GM21390 (cell line): ENCODE measurements around the gene RASGRF1.

Source experiments
- ATAC-seq: cut with Tn5 transposase; IDR thresholded peaks from one replicate; pipeline ENCODE4 v1.9.1; 2021; ENCODE audit not compliant: unreplicated experiment

RASGRF1 gene

GRCh38 chr15:78989701-78990240 is 100.8 kb downstream of the RASGRF1 start:
- no peak for ATAC-seq

GRCh38 chr15:78988361-78988911 is 102.1 kb downstream of the RASGRF1 start:
- ATAC-seq = peak; percentile 63

DNA sequence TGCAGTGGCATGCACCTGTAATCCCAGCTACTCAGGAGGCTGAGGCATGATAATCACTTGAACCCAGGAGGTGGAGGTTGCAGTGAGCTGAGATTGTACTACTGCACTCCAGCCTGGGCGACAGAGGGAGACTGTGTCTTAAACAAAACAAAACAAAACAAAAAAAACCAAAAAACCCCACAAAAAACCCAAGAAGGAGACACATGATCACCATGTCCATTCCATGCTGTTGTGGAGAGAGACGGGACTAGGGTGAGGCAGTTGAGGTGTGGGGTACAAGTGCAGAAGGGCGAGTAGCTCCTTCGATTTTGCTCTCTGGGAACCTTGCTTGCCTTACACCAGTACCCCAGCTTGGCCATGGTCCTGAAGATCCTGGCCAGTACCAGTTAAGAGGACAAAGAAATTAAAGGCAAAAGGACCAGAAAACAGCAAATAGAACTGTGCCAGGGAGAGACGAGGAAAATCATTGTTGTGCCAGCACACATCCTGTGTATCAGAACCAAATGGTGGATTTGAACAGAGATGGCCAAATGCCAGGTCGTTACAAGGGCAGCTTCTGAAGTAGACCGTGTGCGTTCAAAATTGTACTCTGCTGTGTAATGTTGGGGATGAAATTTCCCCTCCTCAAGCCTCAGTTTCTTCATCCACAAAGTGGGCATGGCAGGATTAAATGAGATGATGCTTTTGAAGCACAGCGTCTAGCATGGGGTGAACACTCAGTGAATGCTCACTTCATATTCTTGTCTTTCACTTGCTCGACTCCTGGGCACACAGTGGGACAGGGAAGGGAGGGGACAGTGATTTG is 102.8 kb downstream of the RASGRF1 start:
- ATAC-seq = no peak

DNA sequence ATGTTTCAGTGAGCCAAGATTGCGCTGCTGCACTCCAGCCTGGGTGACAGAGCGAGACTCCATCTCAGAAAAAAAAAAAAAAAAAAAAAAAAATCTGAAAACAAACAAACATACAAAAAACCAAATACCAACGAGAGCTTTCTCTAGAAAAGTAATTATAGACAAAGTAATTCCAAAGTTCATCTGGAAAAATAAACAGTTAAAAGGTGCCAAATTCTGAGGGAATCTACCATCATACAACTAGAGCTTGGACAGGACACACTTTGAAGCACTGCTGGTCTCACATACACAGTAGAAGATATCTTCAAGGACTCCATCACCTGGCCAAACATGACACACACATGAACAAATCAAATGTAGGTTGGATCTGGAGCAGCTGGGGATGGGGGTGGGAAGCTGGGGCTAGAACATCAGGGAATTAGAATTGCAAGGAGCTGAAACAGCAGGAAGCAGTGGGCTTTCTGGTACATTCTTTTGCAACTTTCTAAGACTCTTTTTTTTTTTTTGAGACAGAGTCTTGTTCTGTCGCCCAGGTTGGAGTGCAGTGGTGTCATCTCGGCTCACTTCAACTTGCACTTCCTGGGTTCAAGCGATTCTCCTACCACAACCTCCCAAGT is 104.6 kb downstream of the RASGRF1 start:
- no peak for ATAC-seq

- no peak for ATAC-seq
Observed at GRCh38 chr15:78984041-78984440, 106.5 kb downstream of the RASGRF1 start.

DNA sequence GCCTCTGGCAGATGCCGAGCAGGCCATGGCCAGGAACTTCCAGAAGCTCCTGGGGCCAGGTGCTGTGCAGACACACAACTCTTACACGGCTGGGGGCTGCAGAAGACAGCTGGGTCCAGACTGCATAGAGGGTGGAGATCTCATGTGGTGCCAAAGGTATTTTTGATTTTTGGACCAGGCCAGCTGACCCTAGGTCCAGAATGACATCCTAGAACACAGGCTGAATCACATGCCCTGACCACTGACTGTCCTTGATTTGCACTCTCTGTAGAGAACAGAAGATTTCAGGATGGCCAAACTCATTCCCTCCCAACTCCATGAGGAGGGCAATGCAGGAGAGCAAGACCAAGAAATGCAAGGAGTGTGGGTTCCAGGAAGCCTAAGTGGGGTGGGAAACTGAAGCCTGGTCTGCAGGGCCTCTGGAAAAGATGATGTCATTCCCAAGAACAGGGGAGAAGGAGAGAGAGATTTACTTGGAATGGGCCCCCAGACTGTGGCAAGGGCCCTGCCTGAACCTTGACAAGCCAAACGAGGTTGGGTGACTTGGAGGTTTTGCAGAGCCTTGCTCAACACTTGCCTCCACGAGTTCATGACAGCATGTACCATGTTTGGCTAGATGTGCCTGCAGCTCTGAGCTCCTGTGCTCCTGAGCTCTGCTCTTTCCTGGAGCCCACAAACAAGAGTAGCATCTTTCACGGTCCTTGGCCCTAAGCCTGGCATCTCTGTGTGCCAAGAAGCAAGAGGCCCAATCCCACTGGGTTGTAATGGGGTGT is 107.2 kb downstream of the RASGRF1 start:
- ATAC-seq = no peak

- ATAC-seq = no peak
Observed at GRCh38 chr15:78982736-78983135, 107.8 kb downstream of the RASGRF1 start.

- ATAC-seq = no peak
Observed at GRCh38 chr15:78981532-78982313, 108.9 kb downstream of the RASGRF1 start.

GRCh38 chr15:78979456-78980320 is 110.9 kb downstream of the RASGRF1 start:
- no peak for ATAC-seq

DNA sequence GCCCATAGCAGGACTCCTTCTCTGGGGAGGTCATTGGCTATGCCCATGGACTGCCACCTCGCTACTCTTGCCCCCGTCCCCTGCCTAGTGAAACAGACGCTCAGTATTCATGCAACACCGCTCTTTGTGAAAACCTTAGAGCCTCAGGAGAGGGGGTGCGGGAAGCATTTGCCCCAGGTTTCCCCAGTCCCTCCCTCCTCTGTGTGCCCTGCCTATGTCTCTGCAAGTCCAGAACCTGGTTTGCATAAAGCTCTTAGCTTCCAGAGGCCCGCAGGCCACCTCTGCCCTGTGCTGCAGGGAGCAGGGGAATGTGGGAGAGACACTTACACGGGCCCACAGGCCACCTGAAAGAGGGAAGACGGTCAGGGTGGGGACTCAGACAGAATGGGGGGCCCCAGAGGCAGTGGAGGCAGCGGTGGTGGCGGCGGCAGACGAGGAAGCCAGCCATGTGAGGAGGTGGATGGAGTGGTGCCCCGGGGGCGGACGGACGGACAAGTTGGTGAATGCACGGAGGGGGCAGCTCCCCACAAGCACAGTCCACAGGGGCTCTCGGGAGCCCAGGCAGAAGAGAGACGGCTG is 111.9 kb downstream of the RASGRF1 start:
- no peak for ATAC-seq

- peak; percentile 33 for ATAC-seq
Observed at GRCh38 chr15:78977591-78978347, 112.8 kb downstream of the RASGRF1 start.

DNA sequence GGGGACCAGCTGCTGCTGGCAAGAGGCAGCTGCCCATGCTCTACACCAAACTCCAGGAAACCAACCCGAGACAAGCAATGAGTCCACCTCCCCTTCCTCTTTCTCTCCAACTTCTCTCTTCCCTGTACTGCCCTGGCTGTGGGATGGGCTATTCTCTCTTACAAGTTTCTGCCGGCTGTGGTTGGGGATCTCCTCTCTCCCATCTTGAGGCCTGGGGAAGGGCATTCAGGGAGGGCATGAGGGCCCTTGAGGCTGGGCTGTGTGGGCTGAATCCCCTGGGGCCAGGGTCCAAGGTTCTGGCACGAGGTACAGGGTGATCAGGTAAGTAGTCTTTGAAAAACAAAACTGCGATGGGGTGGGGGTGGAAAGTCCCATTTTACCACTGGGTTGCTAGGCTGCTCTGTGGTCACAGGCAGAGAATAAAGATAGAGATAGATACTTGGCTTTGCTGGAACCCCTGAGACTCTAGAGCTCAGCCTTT is 113.4 kb downstream of the RASGRF1 start:
- peak; percentile 63 for ATAC-seq

GRCh38 chr15:78976691-78977090 is 113.9 kb downstream of the RASGRF1 start:
- peak; percentile 9 for ATAC-seq

DNA sequence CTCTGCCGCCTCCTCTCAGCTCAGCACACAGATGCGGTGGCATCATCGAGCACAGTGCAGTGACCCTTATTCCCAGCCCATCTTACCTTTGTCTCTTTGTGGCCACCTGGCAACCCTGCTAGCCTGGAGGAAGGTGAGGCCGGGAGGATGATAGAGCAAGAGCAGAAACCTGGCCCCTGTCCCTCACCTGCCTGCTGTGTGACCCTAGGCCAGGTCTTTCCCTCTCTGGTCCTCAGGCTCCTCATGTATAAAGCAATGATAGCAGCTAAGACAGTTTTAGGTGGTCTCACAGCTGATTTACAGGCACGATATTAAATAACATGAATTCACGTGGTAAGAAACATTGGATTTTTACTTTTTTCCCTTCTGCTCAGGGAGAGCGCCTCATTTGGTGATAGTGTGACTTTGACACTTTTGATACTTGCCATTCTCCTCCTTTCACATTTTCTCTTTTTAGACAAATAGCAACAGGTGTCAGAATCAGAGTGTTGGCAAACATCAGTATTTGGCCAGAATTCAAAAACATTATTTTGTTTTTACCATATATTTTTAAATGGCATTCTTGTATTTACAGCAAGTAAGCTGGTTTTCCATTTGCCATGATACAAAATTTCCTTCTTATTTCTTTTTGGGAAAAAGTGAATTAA is 116.2 kb downstream of the RASGRF1 start:
- ATAC-seq = no peak

DNA sequence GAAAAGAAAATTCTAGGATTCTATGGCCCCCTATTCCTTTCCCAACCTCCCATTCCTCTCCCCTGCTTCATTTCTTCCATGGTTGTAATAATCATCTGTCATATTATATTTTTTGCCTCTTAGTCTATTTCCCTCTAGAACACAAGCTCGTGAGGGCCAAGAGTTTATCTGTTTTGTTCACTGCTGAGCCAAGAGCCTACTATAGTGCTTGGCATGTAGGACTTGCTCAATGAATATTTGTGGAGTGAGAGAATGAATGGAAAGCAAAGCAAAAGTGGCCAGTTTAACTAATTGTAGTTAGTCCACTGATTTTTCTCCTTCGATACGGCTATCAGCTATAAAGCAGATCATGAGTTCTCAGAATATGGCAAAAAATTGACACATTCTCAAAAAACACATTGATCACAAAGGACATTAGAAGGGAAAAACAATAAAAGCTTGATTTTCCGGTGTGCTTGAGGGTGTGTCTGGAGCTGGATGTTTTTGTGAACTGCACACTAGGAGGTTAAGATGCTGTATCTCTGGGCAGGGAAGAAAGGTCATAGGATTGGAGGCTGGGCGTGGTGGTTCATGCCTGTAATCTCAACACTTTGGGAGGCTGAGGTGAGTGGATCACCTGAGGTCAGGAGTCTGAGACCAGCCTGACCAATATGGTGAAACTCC is 120.8 kb downstream of the RASGRF1 start:
- ATAC-seq = no peak

DNA sequence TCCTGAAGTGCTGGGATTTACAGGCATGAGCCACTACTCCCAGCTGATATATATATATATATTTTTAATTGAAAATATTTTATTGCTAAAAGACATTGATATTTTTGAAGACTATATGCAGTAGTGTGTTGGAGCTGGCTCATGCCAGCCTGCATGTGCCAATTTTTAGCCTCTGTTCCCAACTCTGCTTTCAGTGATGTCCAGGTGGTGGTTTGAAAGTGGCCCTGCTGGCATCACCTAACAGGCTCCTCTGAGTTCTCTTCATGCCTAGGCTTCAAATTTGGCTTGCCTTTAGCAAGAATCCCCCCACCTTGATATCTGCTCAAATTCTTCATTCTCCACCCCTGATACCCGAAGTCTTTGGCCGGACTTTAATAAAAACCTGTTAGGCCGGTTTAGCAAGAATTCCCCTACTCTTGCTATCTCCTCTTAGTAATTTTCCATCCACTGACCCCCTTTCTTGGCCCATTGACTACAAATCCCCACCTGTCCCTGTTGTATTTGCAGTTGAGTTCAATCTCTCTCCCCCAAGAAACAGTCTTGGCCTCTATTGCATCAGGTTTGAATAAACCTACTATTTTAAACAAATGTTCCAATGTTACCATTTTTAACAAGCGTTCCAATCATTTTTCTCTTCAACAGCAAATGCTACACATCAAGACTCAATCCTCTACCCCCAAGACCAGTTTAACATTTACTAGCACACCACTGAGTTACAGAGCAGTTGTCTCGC is 121.9 kb downstream of the RASGRF1 start:
- no peak for ATAC-seq

DNA sequence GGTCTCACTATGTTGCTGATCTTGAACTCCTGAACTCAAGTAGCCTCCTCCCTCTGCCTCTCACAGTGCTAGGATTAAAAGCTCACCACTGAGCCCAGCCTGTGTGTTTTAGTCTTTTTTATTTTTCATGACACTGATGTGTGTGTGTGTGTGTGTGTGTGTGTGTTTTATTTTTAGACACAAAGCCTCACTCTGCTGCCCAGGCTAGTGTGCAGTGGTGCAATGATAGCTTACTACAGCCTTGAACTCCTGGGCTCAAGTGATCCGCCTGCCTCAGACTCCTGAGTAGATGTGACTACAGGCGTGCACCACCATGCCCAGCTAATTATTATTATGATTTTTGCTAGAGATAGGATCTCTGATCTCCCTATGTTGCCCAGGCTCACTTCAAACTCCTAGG is 122.5 kb downstream of the RASGRF1 start:
- ATAC-seq = no peak
